RWPE1 (cell line): Measurements from ENCODE around the gene CCDC86.

Source experiments
- CTCF ChIA-PET: fragments of 350-600 bp; sonication (Branson Sonifier 250); formaldehyde crosslinking; extraction: SDS; loops from one replicate; lab custom pipeline; 2021; lab: Yijun Ruan, JAX
- POLR2A ChIA-PET: fragments of 400-600 bp; formaldehyde crosslinking; extraction: SDS; loops from one replicate; lab custom pipeline; 2020; ENCODE audit warnings: antibody characterized with exemption; ENCODE audit not compliant: low non-redundant PET; lab: Yijun Ruan, JAX
- DNase-seq: peaks from one replicate; pipeline ENCODE4 v3.0.0; 2012; ENCODE audit warnings: low spot score
- H3K27ac ChIP-seq: fragments of 450-650 bp; 2 replicates; pipeline ENCODE4 v1.5.1; 2017
- CTCF ChIP-seq: fragments of 450-650 bp; conservative IDR thresholded peaks from 2 replicates; pipeline ENCODE4 v1.5.1; 2017; ENCODE audit warnings: low read depth, mild to moderate bottlenecking

CCDC86 gene

GRCh38 chr11:60825790-60826189, 16.1 kb upstream of the CCDC86 start:
- CTCF ChIA-PET = no interaction called here
- POLR2A ChIA-PET = no interaction called here
- TF ChIP-seq CTCF = no peak

GRCh38 chr11:60830478-60831142, 11.3 kb upstream of the CCDC86 start:
- no peak overlapping the region for H3K27ac ChIP-seq
- DNase-seq = peak; percentile 45
- ChIA-PET CTCF (interaction anchor here (0.5 to 2.9 kb wide), 24 partner anchors 9 to 357 kb away, joined by 3 to 25 read pairs (median 5); partner anchors contain the start of genes CCDC86 and ZP1), POLR2A (no interaction called here)
- TF ChIP-seq CTCF = no peak

More at GRCh38 chr11:60825790-60826189, 16.1 kb upstream of the CCDC86 start:
- DNase-seq = no peak
- no peak overlapping the region for H3K27ac ChIP-seq

GRCh38 chr11:60831143-60831500, 10.8 kb upstream of the CCDC86 start:
- DNase-seq = peak; percentile 75
- TF ChIP-seq CTCF = peak; percentile 92
- CTCF ChIA-PET = interaction anchor here (0.5 to 2.9 kb wide), 30 partner anchors 10 to 357 kb away, joined by 3 to 25 read pairs (median 5); partner anchors contain the start of genes CCDC86, PRPF19 and ZP1
- POLR2A ChIA-PET = no interaction called here
- H3K27ac ChIP-seq = no peak overlapping the region

GRCh38 chr11:60831501-60832079, 10.3 kb upstream of the CCDC86 start:
- POLR2A ChIA-PET = no interaction called here
- no peak overlapping the region for H3K27ac ChIP-seq
- CTCF ChIA-PET = interaction anchor here (0.5 to 2.9 kb wide), 25 partner anchors 9 to 356 kb away, joined by 3 to 25 read pairs (median 5); partner anchors contain the start of genes CCDC86 and PRPF19
- TF ChIP-seq CTCF = no peak
- peak; percentile 42 for DNase-seq

GRCh38 chr11:60834742-60835533, 7.0 kb upstream of the CCDC86 start:
- ChIA-PET CTCF (interaction anchor here (0.6 kb wide), 1 partner anchor 52 kb away, joined by 3 read pairs; no protein-coding TSS in a partner anchor), POLR2A (no interaction called here)
- no peak for TF ChIP-seq CTCF
- no peak for DNase-seq
- H3K27ac ChIP-seq = no peak overlapping the region

- H3K27ac ChIP-seq = no peak overlapping the region
- CTCF ChIA-PET = no interaction called here
- DNase-seq = no peak
- TF ChIP-seq CTCF = no peak
- POLR2A ChIA-PET = no interaction called here
Observed at GRCh38 chr11:60835534-60835846, 6.4 kb upstream of the CCDC86 start.
